ENCODE data around the gene PARD3B.

The PARD3B gene

DNA sequence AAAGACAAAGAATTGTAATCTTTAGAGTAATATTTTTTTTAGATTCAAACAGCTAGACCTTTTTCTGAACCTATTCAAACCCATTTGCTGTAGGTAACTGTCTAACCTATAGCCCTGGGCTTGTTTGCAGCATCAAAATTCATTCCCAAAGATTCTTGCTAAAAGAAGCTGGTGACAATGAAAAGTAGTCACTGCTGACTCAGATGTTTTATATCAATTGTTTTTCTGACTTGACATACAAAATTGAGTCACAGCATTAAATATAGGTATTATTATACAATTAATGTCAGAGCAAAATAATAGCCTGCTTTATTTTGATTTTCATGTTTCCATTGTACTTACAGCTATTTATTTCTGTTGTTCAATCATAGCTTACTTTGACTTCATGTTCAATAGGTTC lies 816.7 kb downstream of the PARD3B start:
- TF ChIP-seq, protein P1, sequence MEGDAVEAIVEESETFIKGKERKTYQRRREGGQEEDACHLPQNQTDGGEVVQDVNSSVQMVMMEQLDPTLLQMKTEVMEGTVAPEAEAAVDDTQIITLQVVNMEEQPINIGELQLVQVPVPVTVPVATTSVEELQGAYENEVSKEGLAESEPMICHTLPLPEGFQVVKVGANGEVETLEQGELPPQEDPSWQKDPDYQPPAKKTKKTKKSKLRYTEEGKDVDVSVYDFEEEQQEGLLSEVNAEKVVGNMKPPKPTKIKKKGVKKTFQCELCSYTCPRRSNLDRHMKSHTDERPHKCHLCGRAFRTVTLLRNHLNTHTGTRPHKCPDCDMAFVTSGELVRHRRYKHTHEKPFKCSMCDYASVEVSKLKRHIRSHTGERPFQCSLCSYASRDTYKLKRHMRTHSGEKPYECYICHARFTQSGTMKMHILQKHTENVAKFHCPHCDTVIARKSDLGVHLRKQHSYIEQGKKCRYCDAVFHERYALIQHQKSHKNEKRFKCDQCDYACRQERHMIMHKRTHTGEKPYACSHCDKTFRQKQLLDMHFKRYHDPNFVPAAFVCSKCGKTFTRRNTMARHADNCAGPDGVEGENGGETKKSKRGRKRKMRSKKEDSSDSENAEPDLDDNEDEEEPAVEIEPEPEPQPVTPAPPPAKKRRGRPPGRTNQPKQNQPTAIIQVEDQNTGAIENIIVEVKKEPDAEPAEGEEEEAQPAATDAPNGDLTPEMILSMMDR (IDR thresholded peaks at IDR 0.05; ENCODE audit: low read depth, low read length, missing control alignments): no peak
- Histone ChIP-seq H3K36me3 (replicated peaks) (no peaks in the 10 kb centered on the region), H3K27me3 (replicated peaks) (no peaks in the 10 kb centered on the region), H3K27ac (no peak overlapping the region), H3K4me3 (ENCODE audit: low read depth, low read length) (no peak overlapping the region)
- DNase-seq: no peak
- in situ Hi-C loops (cut with HindIII; ENCODE audit: low pct_ligation_motif_present, low sequenced_read_pairs): no loop called here

DNA sequence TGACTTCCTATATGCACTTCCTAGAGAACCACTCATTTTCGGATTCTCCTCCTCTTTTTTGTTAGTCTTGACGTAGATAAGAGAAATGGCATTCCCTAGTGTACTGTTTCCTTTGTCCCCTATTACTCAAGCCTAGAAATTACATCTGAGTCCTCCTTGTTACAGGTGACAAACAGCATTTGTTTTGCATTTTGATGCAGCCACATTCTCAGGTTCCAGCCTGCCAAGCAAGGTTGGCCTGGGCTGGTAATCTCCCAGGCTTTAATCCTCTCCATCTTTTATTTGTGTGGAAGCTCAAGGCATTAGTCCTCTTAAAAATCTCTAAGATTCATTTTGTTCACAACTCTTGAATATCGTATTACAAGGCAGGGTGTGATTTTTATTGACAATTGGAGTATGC lies 819.0 kb downstream of the PARD3B start:
- no peak for DNase-seq
- in situ Hi-C loops (cut with HindIII; ENCODE audit: low pct_ligation_motif_present, low sequenced_read_pairs): no loop called here
- TF ChIP-seq, protein P1 (IDR thresholded peaks at IDR 0.05; ENCODE audit: low read depth, low read length, missing control alignments): no peak
- H3K4me3 ChIP-seq (ENCODE audit: low read depth, low read length): no peak overlapping the region
- H3K27ac ChIP-seq: no peak overlapping the region
- no peaks in the 10 kb centered on the region for H3K27me3 ChIP-seq (replicated peaks)
- no peaks in the 10 kb centered on the region for H3K36me3 ChIP-seq (replicated peaks)

DNA sequence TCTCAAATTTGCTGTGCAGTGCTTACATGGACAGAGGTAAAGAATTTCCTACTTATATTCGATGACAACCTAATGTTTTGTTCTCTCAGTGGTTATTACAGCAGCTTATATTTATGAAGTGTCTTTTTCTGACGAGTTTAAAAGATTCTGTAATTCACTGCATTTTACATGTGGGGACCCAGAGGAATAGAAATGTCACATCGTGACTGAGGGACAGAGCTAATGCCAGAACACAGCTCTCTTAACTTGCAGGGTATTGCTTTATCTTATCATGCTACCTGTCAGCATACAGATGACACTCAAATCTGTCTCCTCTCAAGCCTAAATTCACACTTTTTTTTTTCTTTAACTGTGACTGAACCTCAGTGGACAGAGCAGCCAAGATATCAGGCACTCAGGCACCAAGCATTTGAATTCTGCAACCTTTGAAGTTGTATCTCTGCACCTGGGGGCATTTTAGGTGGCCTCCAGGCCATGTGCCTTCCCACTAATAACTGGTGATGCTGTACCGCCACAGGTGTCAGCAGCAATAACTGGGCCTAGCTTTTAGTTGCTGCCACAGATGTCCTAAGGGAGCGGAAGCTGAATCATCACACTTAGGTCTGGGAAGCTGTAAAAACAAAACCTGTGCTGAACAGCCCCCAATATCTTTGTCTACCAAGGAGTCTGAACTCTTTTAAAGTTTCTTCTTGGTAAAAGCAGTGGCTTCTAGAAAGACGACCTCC lies 821.2 kb downstream of the PARD3B start:
- Histone ChIP-seq H3K4me3 (ENCODE audit: low read depth, low read length) (no peak overlapping the region), H3K36me3 (replicated peaks) (no peaks in the 10 kb centered on the region), H3K27ac (no peak overlapping the region), H3K27me3 (replicated peaks) (no peaks in the 10 kb centered on the region)
- in situ Hi-C loops (cut with HindIII; ENCODE audit: low pct_ligation_motif_present, low sequenced_read_pairs): no loop called here
- TF ChIP-seq, protein P1 (IDR thresholded peaks at IDR 0.05; ENCODE audit: low read depth, low read length, missing control alignments): no peak
- no peak for DNase-seq

DNA sequence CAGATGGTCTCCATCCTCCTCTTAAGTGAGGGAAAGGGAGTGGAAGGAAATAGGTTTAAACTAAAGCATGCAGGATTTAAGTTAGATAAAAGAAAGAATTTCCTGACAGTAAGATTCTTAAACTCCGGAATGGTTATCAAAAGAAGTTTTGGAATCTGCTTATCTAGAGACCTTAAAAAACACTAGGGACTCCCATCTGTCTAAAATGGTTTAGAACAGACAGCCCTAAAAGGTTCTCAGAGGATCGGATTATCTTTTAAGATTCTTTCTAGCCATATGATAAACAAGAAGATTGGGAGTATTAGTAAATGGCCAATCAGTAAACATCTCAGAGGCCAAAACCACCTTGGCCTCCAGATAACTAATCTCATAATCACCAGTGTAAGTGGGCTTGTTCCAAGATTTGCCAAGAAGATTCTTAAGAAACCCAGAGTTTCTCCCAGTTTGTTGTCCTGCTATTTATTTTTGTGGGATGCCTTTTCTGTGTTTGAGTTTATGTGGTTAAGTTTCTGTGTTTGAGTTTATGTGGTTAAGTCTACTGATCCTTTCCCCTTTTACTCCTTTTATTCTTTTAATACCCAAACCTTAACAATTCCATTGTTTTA lies 822.2 kb downstream of the PARD3B start:
- no peaks in the 10 kb centered on the region for H3K27me3 ChIP-seq (replicated peaks)
- in situ Hi-C loops (cut with HindIII; ENCODE audit: low pct_ligation_motif_present, low sequenced_read_pairs): no loop called here
- DNase-seq: no peak
- H3K4me3 ChIP-seq (ENCODE audit: low read depth, low read length): no peak overlapping the region
- TF ChIP-seq, protein P1 (IDR thresholded peaks at IDR 0.05; ENCODE audit: low read depth, low read length, missing control alignments): no peak
- H3K36me3 ChIP-seq (replicated peaks): no peaks in the 10 kb centered on the region
- no peak overlapping the region for H3K27ac ChIP-seq

DNA sequence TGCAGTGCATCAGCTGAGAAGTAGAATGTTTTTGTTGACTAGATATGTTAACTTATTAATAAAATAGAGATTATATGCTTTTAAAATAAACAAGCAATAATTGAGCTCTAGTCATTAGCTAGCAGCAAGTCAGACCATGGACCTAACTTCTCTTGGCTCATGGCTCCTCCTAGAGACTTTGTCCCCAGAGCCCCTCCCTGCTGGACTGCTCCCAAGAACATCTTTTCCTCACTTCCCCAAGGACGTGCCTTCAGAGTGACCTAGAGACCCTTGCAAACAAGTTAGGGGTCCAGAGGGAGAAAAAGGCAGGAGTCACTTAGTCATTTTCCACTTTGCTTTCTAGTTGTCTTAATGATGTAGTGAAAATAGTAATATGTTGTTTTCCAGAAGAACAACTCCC lies 824.5 kb downstream of the PARD3B start:
- Histone ChIP-seq H3K27me3 (replicated peaks) (no peaks in the 10 kb centered on the region), H3K4me3 (ENCODE audit: low read depth, low read length) (no peak overlapping the region), H3K36me3 (replicated peaks) (no peaks in the 10 kb centered on the region), H3K27ac (no peak overlapping the region)
- DNase-seq: no peak
- in situ Hi-C loops (cut with HindIII; ENCODE audit: low pct_ligation_motif_present, low sequenced_read_pairs): no loop called here
- TF ChIP-seq, protein P1 (IDR thresholded peaks at IDR 0.05; ENCODE audit: low read depth, low read length, missing control alignments): no peak

All from brain microvascular endothelial cell (primary cell).